HG02571 (cell line): ENCODE measurements around the gene TNFRSF6B.

Source experiments
- ATAC-seq: cut with Tn5 transposase; IDR thresholded peaks from one replicate; pipeline ENCODE4 v1.9.1; 2021; ENCODE audit warnings: mild to moderate bottlenecking, moderate library complexity; ENCODE audit not compliant: unreplicated experiment

The TNFRSF6B gene

DNA sequence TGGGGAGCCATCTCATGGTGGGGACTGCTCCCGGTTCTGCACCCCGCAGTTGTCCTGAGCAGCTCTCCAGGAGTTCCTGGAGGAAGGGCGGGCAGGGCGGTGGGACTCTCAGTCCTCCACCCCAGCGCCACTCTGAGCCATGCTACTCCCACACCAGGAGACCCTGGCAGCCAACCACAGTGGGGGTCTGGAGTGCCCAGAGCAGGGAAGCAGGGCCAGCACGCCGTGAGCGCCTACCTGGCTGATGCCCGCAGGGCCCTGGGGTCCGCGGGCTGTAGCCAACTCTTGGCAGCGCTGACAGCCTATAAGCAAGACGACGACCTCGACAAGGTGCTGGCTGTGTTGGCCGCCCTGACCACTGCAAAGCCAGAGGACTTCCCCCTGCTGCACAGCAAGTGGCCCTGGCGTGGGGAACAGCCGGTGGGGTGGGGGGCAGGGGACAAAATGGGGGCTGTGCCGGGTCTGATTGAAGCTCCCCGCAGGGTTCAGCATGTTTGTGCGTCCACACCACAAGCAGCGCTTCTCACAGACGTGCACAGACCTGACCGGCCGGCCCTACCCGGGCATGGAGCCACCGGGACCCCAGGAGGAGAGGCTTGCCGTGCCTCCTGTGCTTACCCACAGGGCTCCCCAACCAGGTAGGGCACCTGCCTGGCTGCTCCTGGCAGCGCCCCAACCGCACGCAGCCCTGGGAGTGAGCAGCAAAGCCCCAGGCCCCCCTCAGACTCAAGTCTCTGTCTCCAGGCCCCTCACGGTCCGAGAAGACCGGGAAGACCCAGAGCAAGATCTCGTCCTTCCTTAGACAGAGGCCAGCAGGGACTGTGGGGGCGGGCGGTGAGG, 1.6 kb upstream of the TNFRSF6B start:
- ATAC-seq = no peak

DNA sequence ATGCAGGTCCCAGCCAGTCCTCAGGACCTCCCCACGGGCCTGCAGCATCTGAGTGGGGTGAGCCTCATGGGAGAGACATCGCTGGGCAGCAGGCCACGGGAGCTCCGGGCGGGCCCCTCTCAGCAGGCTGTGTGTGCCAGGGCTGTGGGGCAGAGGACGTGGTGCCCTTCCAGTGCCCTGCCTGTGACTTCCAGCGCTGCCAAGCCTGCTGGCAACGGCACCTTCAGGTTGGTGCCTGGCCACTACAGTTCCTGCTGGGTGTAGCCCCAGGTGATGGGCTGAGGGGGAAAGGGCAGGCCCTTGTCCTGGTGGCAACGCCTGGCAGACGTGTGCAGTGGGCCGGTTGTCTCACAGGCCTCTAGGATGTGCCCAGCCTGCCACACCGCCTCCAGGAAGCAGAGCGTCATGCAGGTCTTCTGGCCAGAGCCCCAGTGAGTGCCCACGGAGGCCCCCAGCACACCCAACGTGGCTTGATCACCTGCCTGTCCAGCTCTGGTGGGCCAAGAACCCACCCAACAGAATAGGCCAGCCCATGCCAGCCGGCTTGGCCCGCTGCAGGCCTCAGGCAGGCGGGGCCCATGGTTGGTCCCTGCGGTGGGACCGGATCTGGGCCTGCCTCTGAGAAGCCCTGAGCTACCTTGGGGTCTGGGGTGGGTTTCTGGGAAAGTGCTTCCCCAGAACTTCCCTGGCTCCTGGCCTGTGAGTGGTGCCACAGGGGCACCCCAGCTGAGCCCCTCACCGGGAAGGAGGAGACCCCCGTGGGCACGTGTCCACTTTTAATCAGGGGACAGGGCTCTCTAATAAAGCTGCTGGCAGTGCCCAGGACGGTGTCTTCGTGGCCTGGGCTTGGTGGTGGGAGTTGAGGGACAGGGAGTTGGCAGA, 787 bp upstream of the TNFRSF6B start:
- no peak for ATAC-seq

DNA sequence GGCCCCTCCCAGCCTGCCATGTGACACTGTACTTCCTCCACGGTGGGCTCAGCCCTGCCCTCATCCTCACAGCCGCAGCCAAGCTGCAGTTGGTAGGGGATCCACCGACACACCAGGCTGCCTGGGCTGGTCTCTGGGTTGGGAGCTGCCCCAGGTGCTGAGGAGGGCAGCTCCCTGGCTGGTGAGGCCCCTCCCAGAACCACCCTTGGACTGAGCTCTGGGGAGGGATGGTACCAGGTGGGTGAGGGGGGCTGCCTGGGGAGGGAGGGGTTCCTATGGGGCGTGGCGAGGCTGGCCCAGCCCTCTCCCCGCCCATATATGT, 185 bp upstream of the TNFRSF6B start:
- ATAC-seq = no peak

DNA sequence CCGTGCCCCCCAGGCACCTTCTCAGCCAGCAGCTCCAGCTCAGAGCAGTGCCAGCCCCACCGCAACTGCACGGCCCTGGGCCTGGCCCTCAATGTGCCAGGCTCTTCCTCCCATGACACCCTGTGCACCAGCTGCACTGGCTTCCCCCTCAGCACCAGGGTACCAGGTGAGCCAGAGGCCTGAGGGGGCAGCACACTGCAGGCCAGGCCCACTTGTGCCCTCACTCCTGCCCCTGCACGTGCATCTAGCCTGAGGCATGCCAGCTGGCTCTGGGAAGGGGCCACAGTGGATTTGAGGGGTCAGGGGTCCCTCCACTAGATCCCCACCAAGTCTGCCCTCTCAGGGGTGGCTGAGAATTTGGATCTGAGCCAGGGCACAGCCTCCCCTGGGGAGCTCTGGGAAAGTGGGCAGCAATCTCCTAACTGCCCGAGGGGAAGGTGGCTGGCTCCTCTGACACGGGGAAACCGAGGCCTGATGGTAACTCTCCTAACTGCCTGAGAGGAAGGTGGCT, 960 bp downstream of the TNFRSF6B start:
- ATAC-seq = no peak

DNA sequence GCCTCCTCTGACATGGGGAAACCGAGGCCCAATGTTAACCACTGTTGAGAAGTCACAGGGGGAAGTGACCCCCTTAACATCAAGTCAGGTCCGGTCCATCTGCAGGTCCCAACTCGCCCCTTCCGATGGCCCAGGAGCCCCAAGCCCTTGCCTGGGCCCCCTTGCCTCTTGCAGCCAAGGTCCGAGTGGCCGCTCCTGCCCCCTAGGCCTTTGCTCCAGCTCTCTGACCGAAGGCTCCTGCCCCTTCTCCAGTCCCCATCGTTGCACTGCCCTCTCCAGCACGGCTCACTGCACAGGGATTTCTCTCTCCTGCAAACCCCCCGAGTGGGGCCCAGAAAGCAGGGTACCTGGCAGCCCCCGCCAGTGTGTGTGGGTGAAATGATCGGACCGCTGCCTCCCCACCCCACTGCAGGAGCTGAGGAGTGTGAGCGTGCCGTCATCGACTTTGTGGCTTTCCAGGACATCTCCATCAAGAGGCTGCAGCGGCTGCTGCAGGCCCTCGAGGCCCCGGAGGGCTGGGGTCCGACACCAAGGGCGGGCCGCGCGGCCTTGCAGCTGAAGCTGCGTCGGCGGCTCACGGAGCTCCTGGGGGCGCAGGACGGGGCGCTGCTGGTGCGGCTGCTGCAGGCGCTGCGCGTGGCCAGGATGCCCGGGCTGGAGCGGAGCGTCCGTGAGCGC, 1.6 kb downstream of the TNFRSF6B start:
- no peak for ATAC-seq

DNA sequence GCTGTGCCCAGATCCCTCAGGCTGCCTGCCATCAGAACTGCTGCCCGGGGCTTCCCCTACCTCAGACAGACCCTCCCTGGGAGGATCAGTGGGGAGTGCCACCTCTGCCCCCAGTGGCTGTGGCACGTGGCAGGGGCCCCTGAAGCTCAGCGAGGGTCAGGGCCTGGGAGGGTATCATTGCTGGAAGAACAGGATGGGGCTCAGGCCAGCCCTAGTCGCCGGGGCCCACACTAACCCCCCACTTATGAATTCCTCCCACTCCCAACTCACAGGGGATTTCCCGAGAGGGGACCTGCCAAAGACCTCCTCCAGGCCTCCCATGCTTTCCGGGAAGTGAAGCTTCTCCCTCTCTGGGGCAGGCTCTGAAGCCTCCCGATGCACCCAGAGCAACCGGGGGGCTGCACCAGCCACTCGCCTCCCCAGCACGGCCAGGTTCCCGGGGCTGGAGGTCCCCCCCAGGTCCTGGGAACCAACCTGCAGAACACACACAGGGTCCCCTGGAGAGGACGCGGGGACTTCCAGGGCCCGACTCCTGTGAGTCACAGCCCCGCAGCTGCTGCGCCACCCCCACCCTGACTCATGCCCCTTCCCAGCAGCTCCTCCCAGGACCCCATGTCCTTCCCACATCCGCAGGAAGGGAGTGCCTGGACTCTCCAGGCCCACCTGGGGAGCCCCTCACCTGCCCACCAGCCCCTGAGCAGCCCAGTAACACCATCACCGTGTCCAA, 2.5 kb downstream of the TNFRSF6B start:
- ATAC-seq = no peak

DNA sequence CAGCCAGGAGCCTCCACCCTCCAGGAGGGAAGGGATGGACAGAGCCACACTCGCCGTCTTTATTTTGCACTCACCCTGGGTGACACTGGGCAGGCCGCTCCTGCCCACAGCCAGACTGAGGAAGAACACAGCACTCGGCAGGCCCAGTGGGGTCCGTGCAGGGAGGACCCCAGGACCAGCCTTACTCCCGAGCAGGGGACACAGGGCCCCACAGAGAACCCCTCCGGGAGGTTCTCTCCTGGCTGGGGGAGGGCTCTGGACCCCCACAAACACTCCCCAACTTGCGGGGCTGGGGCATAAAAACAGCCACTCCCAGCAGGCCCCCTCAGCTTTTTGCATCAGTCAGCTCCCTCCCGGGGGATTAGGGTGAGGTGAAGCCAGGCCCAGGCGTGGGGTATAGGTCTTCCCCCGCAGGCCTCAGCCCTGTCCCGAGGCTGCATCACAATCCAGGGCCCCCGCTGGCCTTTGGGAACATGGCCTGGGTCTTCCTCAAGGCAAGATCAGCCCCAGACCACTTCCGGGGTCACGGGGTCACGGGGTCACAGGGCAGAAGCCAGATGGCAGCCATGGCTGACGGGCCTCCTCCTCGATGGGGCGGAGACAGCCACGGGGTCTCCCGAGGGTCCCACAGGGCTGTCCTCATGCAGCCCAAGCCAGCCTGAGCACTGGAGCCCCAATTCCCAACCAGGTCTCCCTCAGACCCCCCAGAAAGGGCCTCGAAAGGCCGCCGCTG, 3.2 kb downstream of the TNFRSF6B start:
- ATAC-seq = no peak

DNA sequence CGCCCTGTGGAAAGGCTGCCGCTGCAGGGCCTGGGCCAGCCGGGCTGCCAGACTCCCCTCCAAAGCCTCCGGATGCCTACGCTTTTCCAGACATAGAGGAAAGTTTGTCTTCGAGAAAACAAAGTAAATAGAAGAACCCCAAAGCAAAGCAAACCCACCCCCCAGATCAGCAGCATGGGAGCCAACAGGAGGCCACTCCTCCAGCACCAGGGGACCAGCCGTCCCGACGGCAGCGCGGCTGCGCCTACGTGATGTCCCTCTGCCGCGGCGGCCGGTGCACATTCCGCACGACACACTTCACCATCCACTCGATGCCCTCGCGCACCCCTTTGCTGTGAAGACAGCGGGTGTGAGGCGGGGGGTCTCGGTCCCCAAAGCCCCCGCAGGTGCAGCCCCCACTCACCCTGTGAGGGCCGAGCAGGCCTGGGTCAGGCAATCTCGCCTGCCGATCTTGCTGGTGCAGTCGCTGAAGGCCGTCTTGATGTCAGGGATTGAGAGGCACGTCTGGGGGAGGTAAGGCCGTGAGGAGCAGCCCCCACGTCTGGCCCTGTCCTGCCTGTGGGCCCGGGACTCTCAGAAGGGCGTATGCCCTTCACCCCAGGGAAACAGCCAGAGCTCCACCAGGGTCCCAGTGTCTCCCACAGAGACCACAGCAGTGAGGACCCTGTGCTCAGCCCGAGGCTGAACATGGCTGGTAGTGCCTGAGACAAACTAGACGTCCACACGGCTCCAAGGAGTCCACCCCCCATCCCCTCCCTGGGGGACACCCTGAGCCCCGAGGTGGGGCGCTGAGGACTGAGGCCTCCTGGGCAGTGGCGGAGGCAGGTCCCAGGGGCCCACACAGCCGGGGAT, 4.0 kb downstream of the TNFRSF6B start:
- no peak for ATAC-seq

DNA sequence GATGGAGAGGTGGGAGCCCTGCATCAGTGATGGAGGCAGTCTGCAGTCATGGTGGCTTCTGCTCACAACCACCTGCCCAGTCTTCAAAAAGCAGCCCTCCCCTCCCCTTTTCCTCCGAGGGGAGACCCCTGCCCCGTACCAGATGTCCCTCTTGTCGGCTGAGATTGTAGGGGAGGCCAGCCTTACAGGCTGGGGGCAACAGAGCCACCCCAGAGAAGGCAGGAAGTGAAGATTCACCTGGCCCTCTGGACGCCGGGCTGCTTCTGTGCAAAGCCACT, 4.5 kb downstream of the TNFRSF6B start:
- no peak for ATAC-seq

DNA sequence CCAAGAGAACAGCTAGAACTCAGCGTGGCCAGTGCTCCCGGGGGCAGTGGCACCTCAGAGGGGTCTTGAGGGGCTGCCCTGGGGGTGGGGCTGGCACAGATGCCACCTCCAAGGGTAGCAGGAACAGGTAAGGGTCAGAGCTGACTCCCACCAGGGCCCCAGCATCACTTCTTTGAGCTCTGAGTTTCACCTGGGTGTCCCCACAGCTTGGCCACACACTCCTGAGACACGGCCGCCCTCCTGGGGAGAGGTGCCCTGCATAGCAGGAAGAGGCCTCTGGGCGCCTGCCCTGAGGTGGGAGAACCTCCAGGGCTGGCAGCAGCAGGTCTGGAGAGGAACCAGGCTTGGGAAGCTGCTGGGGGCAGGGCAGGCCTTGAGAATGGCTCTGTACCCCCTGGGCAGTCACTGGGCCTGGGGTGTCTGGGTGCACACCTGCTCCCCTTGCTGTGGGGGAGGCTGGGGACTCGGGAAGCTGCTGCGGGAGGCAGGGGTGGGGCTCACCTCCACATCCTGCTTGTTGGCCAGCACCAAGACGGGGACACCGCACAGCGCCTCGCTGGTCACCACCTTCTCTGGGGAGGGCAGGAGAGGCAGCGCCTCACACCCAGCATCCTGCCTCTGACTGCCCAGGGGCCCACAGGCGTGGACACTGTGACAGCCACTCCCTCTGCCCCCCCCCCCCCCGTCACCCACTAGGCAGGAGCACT, 5.0 kb downstream of the TNFRSF6B start:
- no peak for ATAC-seq

DNA sequence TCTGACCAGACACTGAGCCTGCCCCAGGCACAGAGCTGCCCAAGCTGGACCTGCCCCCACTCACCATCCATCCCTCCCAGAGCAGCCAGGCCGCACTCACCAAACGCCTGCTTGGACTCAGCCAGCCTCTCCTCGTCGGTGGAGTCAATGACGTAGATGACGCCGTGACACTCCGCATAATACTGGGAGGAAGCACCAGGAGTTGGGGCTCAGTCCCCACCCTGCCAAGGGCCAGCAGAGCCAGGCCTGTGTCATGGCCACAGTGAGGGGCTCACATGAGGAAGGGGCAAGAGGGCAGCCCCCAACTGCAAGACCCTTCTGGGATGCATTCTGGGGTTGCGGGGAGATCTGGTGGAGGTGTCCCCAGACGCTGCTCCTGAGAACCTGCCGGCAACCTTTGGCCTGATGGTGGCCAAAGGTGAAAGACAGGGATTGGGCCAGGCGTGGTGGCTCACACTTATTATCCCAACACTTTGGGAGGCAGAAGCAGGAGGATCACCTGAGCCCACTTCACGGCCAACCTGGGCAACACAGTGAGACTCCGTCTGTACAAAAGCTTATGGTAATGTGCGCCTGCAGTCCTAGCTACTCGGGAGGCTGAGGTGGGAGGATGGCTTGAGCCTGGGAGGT, 5.7 kb downstream of the TNFRSF6B start:
- no peak for ATAC-seq

DNA sequence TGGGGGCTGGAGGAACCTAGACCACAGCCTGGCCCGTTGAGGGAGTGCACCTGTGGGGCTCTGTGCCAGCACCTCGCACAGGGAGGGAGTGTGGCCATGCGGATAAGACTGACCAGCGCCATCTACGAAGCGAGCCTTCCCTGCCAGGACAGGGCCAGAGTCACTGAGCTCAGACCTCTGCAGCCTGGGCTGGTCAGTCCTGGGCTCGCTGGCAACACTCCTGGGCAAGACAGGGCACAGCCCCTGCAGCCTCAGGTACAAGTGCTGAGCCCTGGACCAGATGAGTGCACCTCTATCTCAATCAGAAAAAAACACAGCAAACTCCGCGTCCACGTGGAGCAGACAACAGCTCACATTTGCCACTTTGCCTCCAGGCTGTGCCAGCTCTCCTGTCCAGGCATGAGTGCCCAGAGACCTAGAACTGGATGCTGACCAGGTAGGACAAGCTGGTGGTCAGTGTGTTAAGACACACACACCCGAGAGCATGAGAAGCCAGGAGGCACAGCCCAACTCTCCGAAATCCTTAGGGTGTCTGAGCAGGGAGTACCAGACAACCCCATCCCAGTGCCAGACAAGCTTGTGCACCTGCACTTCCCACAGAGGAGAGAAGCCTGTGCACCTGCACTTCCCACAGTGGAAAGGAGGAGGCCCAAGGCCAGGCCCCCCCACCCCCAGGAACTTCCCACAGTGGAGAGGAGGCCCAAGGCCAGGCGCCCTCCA, 6.5 kb downstream of the TNFRSF6B start:
- no peak for ATAC-seq

DNA sequence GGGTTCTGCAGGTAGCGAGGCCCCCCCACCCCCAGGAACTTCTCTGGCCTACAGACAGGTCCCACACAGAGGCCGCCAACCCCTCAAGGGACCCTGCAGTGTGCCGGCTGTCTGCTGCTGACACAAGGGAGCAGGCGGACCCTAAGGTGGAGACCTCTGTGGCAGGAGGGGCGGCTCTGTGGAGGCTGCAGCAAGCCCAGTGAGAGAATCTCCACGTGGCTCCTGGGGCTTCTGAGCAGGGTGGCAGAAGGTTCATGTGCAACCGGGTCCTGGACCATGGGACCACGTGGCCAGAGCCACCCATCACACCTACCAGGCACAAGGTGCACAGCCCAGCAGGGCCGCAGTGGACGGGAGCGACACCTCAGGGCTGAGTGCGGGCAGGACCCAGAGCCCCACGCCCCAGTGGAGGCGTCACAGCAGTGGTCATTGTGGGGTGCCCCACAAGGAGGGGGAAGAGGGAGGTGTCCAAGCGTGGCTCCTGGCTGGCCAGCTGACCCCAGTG, 7.1 kb downstream of the TNFRSF6B start:
- no peak for ATAC-seq

DNA sequence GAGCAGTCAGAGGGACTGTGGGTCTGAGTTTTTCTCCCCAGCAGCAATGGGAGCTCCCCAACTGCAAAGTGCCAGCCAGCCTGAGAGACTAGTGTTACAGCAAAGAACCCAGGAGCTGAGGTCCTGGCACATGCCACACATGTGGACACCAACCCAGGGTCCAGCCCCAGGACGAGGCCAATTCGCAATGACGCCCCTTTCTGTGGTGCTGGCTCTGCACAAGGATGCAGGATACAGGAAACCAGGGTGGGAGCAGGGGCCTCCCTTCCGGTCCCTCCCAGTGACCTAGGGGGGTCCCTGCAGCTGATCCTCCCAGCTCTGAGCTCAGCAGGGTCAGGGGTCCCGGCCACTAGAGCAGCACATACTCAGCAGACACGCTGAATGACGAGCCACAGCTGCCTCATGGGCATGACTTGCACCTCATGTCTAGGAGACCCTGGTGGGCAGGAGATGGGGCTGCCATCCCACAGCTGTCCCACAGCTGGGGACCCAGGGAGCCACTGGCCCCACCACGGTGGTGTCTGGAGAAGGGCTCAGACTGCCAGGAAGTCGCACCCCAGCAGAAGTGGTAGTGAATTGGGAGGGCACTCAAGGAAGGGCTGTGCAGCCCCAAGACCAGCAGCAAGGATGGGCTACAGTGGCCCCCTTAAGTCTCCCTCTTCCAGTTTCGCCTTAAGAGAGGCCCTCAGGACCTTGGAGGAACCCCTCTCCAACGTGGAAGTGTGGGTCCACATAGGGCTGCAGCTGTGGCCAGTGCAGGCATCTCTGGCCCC, 7.7 kb downstream of the TNFRSF6B start:
- no peak for ATAC-seq

DNA sequence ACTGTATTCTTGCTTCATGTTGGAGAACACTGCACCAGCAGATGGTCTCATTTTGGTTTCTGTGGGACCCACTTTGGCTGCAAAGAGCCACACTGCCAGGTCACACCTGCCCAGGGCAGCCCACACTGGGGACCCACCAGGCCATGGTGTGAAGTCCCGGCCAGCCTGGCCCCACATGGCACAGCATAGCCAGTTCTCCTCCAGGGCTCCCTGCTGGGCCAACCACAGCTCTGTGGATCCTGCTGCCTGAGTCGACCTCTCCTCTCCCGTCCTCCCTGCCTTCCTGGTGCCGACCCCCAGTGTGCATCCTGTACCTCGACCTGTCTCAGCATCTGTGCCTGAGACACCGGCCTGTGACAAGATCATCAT, 8.3 kb downstream of the TNFRSF6B start:
- no peak for ATAC-seq

DNA sequence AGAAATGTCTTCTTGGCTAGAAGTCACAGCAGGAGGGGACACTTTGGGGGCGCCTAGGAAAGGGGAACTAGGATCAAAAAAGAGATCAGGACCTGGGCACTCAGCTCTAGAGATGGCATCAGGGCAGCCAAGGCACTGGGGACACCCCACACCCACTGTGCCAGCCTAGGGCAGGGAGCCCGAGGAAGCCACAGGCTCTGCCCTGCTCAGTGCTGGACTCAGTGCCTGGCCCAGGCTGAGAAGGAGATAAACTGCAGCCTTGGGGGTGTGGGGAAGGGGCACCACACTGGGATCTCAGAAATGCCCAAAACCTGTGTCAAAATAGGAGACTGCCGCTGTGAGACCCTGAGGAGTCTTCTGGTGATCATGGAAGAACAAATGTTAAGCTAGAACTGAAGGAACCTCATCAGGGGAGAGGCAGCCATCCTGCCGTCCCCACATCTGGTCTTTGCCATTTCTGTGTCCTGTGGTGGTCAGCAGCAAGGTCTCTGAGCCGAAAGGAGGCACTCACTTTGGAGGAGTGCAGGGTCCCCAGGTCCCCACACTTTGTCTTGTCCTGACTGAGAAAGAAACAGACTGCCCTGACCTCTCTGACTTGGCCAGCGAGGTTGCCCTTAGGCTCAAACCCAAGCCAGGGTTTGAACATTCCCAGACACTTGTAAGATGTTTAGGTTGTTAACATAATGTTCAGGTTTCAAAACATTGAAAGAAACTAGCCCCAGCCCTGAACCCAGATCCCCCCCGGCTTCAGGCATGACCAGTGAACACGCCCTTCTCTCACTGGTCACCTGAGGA, 9.0 kb downstream of the TNFRSF6B start:
- no peak for ATAC-seq
